ENCODE measurements around the gene CERS6.

- no peak for TF ChIP-seq CTCF (IDR thresholded peaks at IDR 0.05)
- no peak for TF ChIP-seq POLR2A (IDR thresholded peaks at IDR 0.05)
Observed at GRCh38 chr2:168814046-168814445, 358.0 kb downstream of the CERS6 start.

Data from thyroid gland (tissue), 4 donors.